Activated CD8-positive, alpha-beta T cell treated with anti-CD3 and anti-CD28 coated beads for 36 hours (primary cell): ENCODE measurements around the gene LPXN. TPM values are rescaled to one million over a fixed set of nuclear protein-coding genes. Genes with fewer than 3 reads are reported as not detected.

Source experiments
- ATAC-seq: fragments of 200-7000 bp; cut with Tn5 transposase; one replicate; pipeline ENCODE4 v1.10.0; 2021; ENCODE audit warnings: mild to moderate bottlenecking, moderate library complexity
- CTCF ChIA-PET: fragments of 350-600 bp; sonication (Branson Sonifier 250); formaldehyde crosslinking; loops from one replicate; lab custom pipeline; 2021; ENCODE audit warnings: antibody characterized with exemption; lab: Charles Lee
- POLR2A ChIA-PET: fragments of 350-600 bp; sonication (Branson Sonifier 250); formaldehyde crosslinking; loops from one replicate; lab custom pipeline; 2021; ENCODE audit warnings: antibody characterized with exemption; lab: Charles Lee
- DNase-seq: peaks from one replicate; pipeline ENCODE4 v3.0.0-alpha.2; 2020
- H3K27ac Mint-ChIP-seq: one replicate; pipeline ENCODE4 v1.8.0; 2021; ENCODE audit warnings: mild to moderate bottlenecking, mixed read lengths
- H3K27me3 Mint-ChIP-seq: one replicate; pipeline ENCODE4 v1.8.0; 2021; ENCODE audit warnings: mixed read lengths
- H3K36me3 Mint-ChIP-seq: one replicate; pipeline ENCODE4 v1.8.0; 2021; ENCODE audit warnings: low read depth, mixed read lengths
- H3K4me1 Mint-ChIP-seq: one replicate; pipeline ENCODE4 v1.8.0; 2021; ENCODE audit warnings: low read depth, mixed read lengths
- H3K4me3 Mint-ChIP-seq: one replicate; pipeline ENCODE4 v1.8.0; 2021; ENCODE audit warnings: mild to moderate bottlenecking, moderate library complexity, mixed read lengths
- H3K9me3 Mint-ChIP-seq: one replicate; pipeline ENCODE4 v1.8.0; 2021; ENCODE audit warnings: mixed read lengths
- intact Hi-C: fragments of 100-400 bp; cut with micrococcal nuclease; formaldehyde crosslinking; loops from one replicate; pipeline ENCODE4 v1.10.0; 2022
- total RNA-seq, 2 experiments: library from RNA; stranded (reverse); gene quantifications; one replicate each; pipeline ENCODE4 v1.2.3, GENCODE V29; 2021
- TF ChIP-seq, protein P1 (sequence below): fragments of 200-600 bp; IDR thresholded peaks from one replicate; pipeline ENCODE4 v1.8.0; 2022; ENCODE audit warnings: antibody characterized with exemption, mild to moderate bottlenecking

LPXN gene
- total RNA-seq, 2 experiments from 2014 or later = 139 TPM

- ChIA-PET POLR2A (no interaction called here), CTCF (no interaction called here)
- TF ChIP-seq, protein P1, sequence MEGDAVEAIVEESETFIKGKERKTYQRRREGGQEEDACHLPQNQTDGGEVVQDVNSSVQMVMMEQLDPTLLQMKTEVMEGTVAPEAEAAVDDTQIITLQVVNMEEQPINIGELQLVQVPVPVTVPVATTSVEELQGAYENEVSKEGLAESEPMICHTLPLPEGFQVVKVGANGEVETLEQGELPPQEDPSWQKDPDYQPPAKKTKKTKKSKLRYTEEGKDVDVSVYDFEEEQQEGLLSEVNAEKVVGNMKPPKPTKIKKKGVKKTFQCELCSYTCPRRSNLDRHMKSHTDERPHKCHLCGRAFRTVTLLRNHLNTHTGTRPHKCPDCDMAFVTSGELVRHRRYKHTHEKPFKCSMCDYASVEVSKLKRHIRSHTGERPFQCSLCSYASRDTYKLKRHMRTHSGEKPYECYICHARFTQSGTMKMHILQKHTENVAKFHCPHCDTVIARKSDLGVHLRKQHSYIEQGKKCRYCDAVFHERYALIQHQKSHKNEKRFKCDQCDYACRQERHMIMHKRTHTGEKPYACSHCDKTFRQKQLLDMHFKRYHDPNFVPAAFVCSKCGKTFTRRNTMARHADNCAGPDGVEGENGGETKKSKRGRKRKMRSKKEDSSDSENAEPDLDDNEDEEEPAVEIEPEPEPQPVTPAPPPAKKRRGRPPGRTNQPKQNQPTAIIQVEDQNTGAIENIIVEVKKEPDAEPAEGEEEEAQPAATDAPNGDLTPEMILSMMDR = no peak
- no peak for DNase-seq
- H3K27me3 Mint-ChIP-seq = no peaks in the 10 kb centered on the region
- H3K4me3 Mint-ChIP-seq = no peak overlapping the region
- no peaks in the 10 kb centered on the region for H3K36me3 Mint-ChIP-seq
- H3K4me1 Mint-ChIP-seq = no peaks in the 10 kb centered on the region
- H3K9me3 Mint-ChIP-seq = no peaks in the 10 kb centered on the region
- intact Hi-C loops = no loop called here
- H3K27ac Mint-ChIP-seq = no peak overlapping the region
- no peak for ATAC-seq
Observed at GRCh38 chr11:58485961-58486360, 89.7 kb downstream of the LPXN start.

Other genes with a start within 250 kb of the LPXN start
- gene OR5B17, start 216.8 kb downstream of the LPXN start, total RNA-seq = not detected
- gene OR5B3, start 169.0 kb downstream of the LPXN start, total RNA-seq = not detected
- not detected for gene OR5B2, start 147.7 kb downstream of the LPXN start, total RNA-seq
- under 1 TPM in 1 of 2 experiments, not detected in 1; 0.14 TPM for gene OR5B12, start 133.6 kb downstream of the LPXN start, total RNA-seq
- not detected for gene OR5B21, start 67.8 kb downstream of the LPXN start, total RNA-seq
- gene ZFP91, start 3.2 kb upstream of the LPXN start, total RNA-seq = 10 to 100 TPM; 37.2 to 38.0 TPM
- 1 to 10 TPM; 1.8 to 2.4 TPM for gene CNTF, start 46.8 kb upstream of the LPXN start, total RNA-seq
- gene GLYAT, start 156.1 kb upstream of the LPXN start, total RNA-seq = not detected